ENCODE results near the gene PKNOX2.

PKNOX2 gene

GRCh38 chr11:125224391-125225021 lies 60.0 kb downstream of the PKNOX2 start:
- peak; percentile 21 for TF ChIP-seq CTCF (IDR thresholded peaks at IDR 0.05; ENCODE audit: low read depth, low read length)
- DNase-seq (ENCODE audit: extremely low read depth, low read depth): no peak

GRCh38 chr11:125225401-125225800 lies 60.9 kb downstream of the PKNOX2 start:
- TF ChIP-seq CTCF (IDR thresholded peaks at IDR 0.05; ENCODE audit: low read depth, low read length): no peak
- DNase-seq (ENCODE audit: extremely low read depth, low read depth): no peak

GRCh38 chr11:125226031-125226430 lies 61.5 kb downstream of the PKNOX2 start:
- no peak for TF ChIP-seq CTCF (IDR thresholded peaks at IDR 0.05; ENCODE audit: low read depth, low read length)
- DNase-seq (ENCODE audit: extremely low read depth, low read depth): no peak

- no peak for DNase-seq (ENCODE audit: extremely low read depth, low read depth)
Measured at GRCh38 chr11:125226706-125227105, 62.2 kb downstream of the PKNOX2 start.

GRCh38 chr11:125227151-125227550 lies 62.6 kb downstream of the PKNOX2 start:
- no peak for TF ChIP-seq CTCF (IDR thresholded peaks at IDR 0.05; ENCODE audit: low read depth, low read length)
- no peak for DNase-seq (ENCODE audit: extremely low read depth, low read depth)

More at GRCh38 chr11:125226706-125227105, 62.2 kb downstream of the PKNOX2 start:
- no peak for TF ChIP-seq CTCF (IDR thresholded peaks at IDR 0.05; ENCODE audit: low read depth, low read length)

GRCh38 chr11:125228445-125228844 lies 63.9 kb downstream of the PKNOX2 start:
- no peak for DNase-seq (ENCODE audit: extremely low read depth, low read depth)
- no peak for TF ChIP-seq CTCF (IDR thresholded peaks at IDR 0.05; ENCODE audit: low read depth, low read length)

- no peak for DNase-seq (ENCODE audit: extremely low read depth, low read depth)
- no peak for TF ChIP-seq CTCF (IDR thresholded peaks at IDR 0.05; ENCODE audit: low read depth, low read length)
Measured at GRCh38 chr11:125228993-125229392, 64.4 kb downstream of the PKNOX2 start.
